Measurements from ENCODE around the gene FA2H. TPM values are rescaled to one million over a fixed set of nuclear protein-coding genes. Genes with fewer than 3 reads are reported as not detected.

The FA2H gene
- total and polyA plus RNA-seq, 7 experiments from 2014 or later: 0.20 to 0.34 TPM; not detected in 5

- ATAC-seq (no peak), DNase-seq (no peak)
- peak overlapping the region; percentile 74 to 100 (median 96) for H3K4me3 Mint-ChIP-seq
- Histone ChIP-seq H3K27me3 (ENCODE audit: control insufficient read depth in 2 of 2, insufficient read depth in 2 of 2, low read length in 2 of 2) (no peaks in the 10 kb centered on the region), H3K4me3 (ENCODE audit: low read length) (peak overlapping the region; percentile 54), H3K9me3 (ENCODE audit: control insufficient read depth in 2 of 3, low read length in 3 of 3) (no peaks in the 10 kb centered on the region), H3K4me1 (ENCODE audit: control insufficient read depth in 2 of 2, insufficient read depth in 2 of 2, low read length in 2 of 2) (peaks cover 22 to 31% of the 10 kb centered on the region in 2 donors), H3K27ac (ENCODE audit: low read depth, low read length) (peak overlapping the region; percentile 85), H3K36me3 (ENCODE audit: control insufficient read depth in 2 of 3, insufficient read depth in 3 of 3, low read length in 3 of 3) (peaks cover 0 to 13% (median 0%) of the 10 kb centered on the region in 3 experiments)
- ChIA-PET CTCF (interaction anchor here (0.8 to 1.8 kb wide), 3 partner anchors 9 to 232 kb away, joined by 3 to 10 read pairs (median 3); no protein-coding TSS in a partner anchor), POLR2A (interaction anchor here (0.7 to 2.0 kb wide), 5 partner anchors 9 to 705 kb away, joined by 3 to 18 read pairs (median 6); no protein-coding TSS in a partner anchor)
- peaks cover 46 to 68% (median 63%) of the 10 kb centered on the region in 7 donors for H3K4me1 Mint-ChIP-seq
- peaks cover 0 to 1% (median 0%) of the 10 kb centered on the region in 11 donors for H3K9me3 Mint-ChIP-seq
- intact Hi-C loops (cut with micrococcal nuclease): loop anchor here (1.0 to 10.0 kb wide), 10 partner anchors 32 to 948 kb away; partner anchors contain the start of genes PSMD7 (in 2 of the 2), CFDP1 (in 1 of the 2), KARS1 (in 1 of the 2) and RFWD3 (in 1 of the 2)
- H3K36me3 Mint-ChIP-seq: peaks cover 0 to 21% (median 12%) of the 10 kb centered on the region in 5 donors
- peak overlapping the region; percentile 45 to 98 (median 83) for H3K27ac Mint-ChIP-seq
- no peaks in the 10 kb centered on the region for H3K27me3 Mint-ChIP-seq
These were observed 75.0 kb downstream of the FA2H start for GRCh38 chr16:74699666-74700065.

GRCh38 chr16:74698222-74698621 is 76.4 kb downstream of the FA2H start:
- Histone ChIP-seq H3K4me1 (ENCODE audit: control insufficient read depth in 2 of 2, insufficient read depth in 2 of 2, low read length in 2 of 2) (peaks cover 22 to 31% of the 10 kb centered on the region in 2 donors), H3K4me3 (ENCODE audit: low read length) (peak overlapping the region; percentile 38), H3K9me3 (ENCODE audit: control insufficient read depth in 2 of 3, low read length in 3 of 3) (no peaks in the 10 kb centered on the region), H3K27ac (ENCODE audit: low read depth, low read length) (peak overlapping the region; percentile 33), H3K36me3 (ENCODE audit: control insufficient read depth in 2 of 3, insufficient read depth in 3 of 3, low read length in 3 of 3) (peaks cover 0 to 23% (median 0%) of the 10 kb centered on the region in 3 experiments), H3K27me3 (ENCODE audit: control insufficient read depth in 2 of 2, insufficient read depth in 2 of 2, low read length in 2 of 2) (no peaks in the 10 kb centered on the region)
- ChIA-PET CTCF (interaction anchor here (1.3 kb wide), 1 partner anchor 165 kb away, joined by 3 read pairs; no protein-coding TSS in a partner anchor), POLR2A (interaction anchor here (1.1 to 1.4 kb wide), 2 partner anchors 31 kb away, joined by 3 to 4 read pairs; partner anchors contain the start of gene RFWD3)
- Mint-ChIP-seq H3K36me3 (peaks cover 0 to 26% (median 16%) of the 10 kb centered on the region in 5 donors), H3K27ac (peak overlapping the region; percentile 44 to 98 (median 79)), H3K27me3 (no peaks in the 10 kb centered on the region), H3K4me1 (peaks cover 40 to 74% (median 61%) of the 10 kb centered on the region in 7 donors), H3K9me3 (peaks cover 0 to 1% (median 0%) of the 10 kb centered on the region in 11 donors), H3K4me3 (peak overlapping the region; percentile 55 to 98 (median 82))
- intact Hi-C loops (cut with micrococcal nuclease): loop anchor here in 1 of 2 donors (5.0 kb wide), 1 partner anchor 949 kb away; the partner anchor contains the start of genes KARS1 and TERF2IP
- ATAC-seq (no peak), DNase-seq (no peak)

GRCh38 chr16:74695450-74696422 is 78.9 kb downstream of the FA2H start:
- H3K36me3 ChIP-seq (ENCODE audit: control insufficient read depth in 2 of 3, insufficient read depth in 3 of 3, low read length in 3 of 3): peaks cover 0 to 46% (median 4%) of the 10 kb centered on the region in 3 experiments
- Mint-ChIP-seq H3K4me1 (peaks cover 35 to 74% (median 59%) of the 10 kb centered on the region in 7 donors), H3K27ac (peak overlapping the region in 8 of 9 donors; percentile 43 to 87 (median 80)), H3K27me3 (no peaks in the 10 kb centered on the region), H3K9me3 (peaks cover 0 to 1% (median 0%) of the 10 kb centered on the region in 11 donors), H3K36me3 (peaks cover 12 to 40% (median 34%) of the 10 kb centered on the region in 5 donors), H3K4me3 (peak overlapping the region; percentile 74 to 94 (median 85))
- peak; percentile 33 to 67 (median 51) for DNase-seq
- intact Hi-C loops (cut with micrococcal nuclease): loop anchor here (1.0 to 5.0 kb wide), 3 partner anchors 28 to 952 kb away; partner anchors contain the start of genes KARS1 (in 1 of the 2), TERF2IP (in 1 of the 2) and WDR59 (in 1 of the 2)
- H3K27me3 ChIP-seq (ENCODE audit: control insufficient read depth in 2 of 2, insufficient read depth in 2 of 2, low read length in 2 of 2): no peaks in the 10 kb centered on the region
- peak overlapping the region; percentile 45 for H3K27ac ChIP-seq (ENCODE audit: low read depth, low read length)
- peaks cover 14 to 24% of the 10 kb centered on the region in 2 donors for H3K4me1 ChIP-seq (ENCODE audit: control insufficient read depth in 2 of 2, insufficient read depth in 2 of 2, low read length in 2 of 2)
- H3K9me3 ChIP-seq (ENCODE audit: control insufficient read depth in 2 of 3, low read length in 3 of 3): no peaks in the 10 kb centered on the region
- POLR2A ChIA-PET: interaction anchor here (1.0 kb wide), 1 partner anchor 28 kb away, joined by 4 read pairs; no protein-coding TSS in a partner anchor
- peak; percentile 89 for ATAC-seq
- peak overlapping the region; percentile 45 for H3K4me3 ChIP-seq (ENCODE audit: low read length)
- CTCF ChIA-PET: interaction anchor here (1.3 kb wide), 1 partner anchor 23 kb away, joined by 3 read pairs; no protein-coding TSS in a partner anchor

GRCh38 chr16:74691093-74691855 is 83.3 kb downstream of the FA2H start:
- Mint-ChIP-seq H3K36me3 (peaks cover 19 to 58% (median 51%) of the 10 kb centered on the region in 5 donors), H3K9me3 (peaks cover 0 to 2% (median 0%) of the 10 kb centered on the region in 11 donors), H3K27ac (no peak overlapping the region), H3K4me3 (no peak overlapping the region), H3K4me1 (peaks cover 8 to 34% (median 25%) of the 10 kb centered on the region in 7 donors), H3K27me3 (no peaks in the 10 kb centered on the region)
- DNase-seq (no peak), ATAC-seq (no peak)
- Histone ChIP-seq H3K27me3 (ENCODE audit: control insufficient read depth in 2 of 2, insufficient read depth in 2 of 2, low read length in 2 of 2) (no peaks in the 10 kb centered on the region), H3K4me1 (ENCODE audit: control insufficient read depth in 2 of 2, insufficient read depth in 2 of 2, low read length in 2 of 2) (peaks cover 0 to 3% of the 10 kb centered on the region in 2 donors), H3K4me3 (ENCODE audit: low read length) (no peak overlapping the region), H3K36me3 (ENCODE audit: control insufficient read depth in 2 of 3, insufficient read depth in 3 of 3, low read length in 3 of 3) (peaks cover 4 to 67% (median 10%) of the 10 kb centered on the region in 3 experiments), H3K27ac (ENCODE audit: low read depth, low read length) (no peak overlapping the region), H3K9me3 (ENCODE audit: control insufficient read depth in 2 of 3, low read length in 3 of 3) (no peaks in the 10 kb centered on the region)
- intact Hi-C loops (cut with micrococcal nuclease): no loop called here
- POLR2A ChIA-PET: interaction anchor here (1.1 to 2.1 kb wide), 2 partner anchors 9 to 24 kb away, joined by 3 to 10 read pairs; partner anchors contain the start of gene MLKL
- CTCF ChIA-PET: no interaction called here

- DNase-seq (no peak), ATAC-seq (no peak)
- H3K4me1 Mint-ChIP-seq: peaks cover 0 to under 1% (median 0%) of the 10 kb centered on the region in 7 donors
- CTCF ChIA-PET: no interaction called here
- POLR2A ChIA-PET: no interaction called here
- H3K27me3 Mint-ChIP-seq: no peaks in the 10 kb centered on the region
- H3K27ac ChIP-seq (ENCODE audit: low read depth, low read length): no peak overlapping the region
- H3K27ac Mint-ChIP-seq: no peak overlapping the region
- no peaks in the 10 kb centered on the region for H3K9me3 Mint-ChIP-seq
- peaks cover 4 to 37% (median 9%) of the 10 kb centered on the region in 5 donors for H3K36me3 Mint-ChIP-seq
- H3K27me3 ChIP-seq (ENCODE audit: control insufficient read depth in 2 of 2, insufficient read depth in 2 of 2, low read length in 2 of 2): no peaks in the 10 kb centered on the region
- no peak overlapping the region for H3K4me3 Mint-ChIP-seq
- no peaks in the 10 kb centered on the region for H3K9me3 ChIP-seq (ENCODE audit: control insufficient read depth in 2 of 3, low read length in 3 of 3)
- peaks cover 0 to 56% (median 4%) of the 10 kb centered on the region in 3 experiments for H3K36me3 ChIP-seq (ENCODE audit: control insufficient read depth in 2 of 3, insufficient read depth in 3 of 3, low read length in 3 of 3)
- no peaks in the 10 kb centered on the region for H3K4me1 ChIP-seq (ENCODE audit: control insufficient read depth in 2 of 2, insufficient read depth in 2 of 2, low read length in 2 of 2)
- no peak overlapping the region for H3K4me3 ChIP-seq (ENCODE audit: low read length)
- intact Hi-C loops (cut with micrococcal nuclease): no loop called here
These were observed 92.1 kb downstream of the FA2H start for GRCh38 chr16:74682556-74682955.

Data from naive thymus-derived CD4-positive, alpha-beta T cell (primary cell).